ENCODE results near the gene AURKB.

Gene AURKB

DNA sequence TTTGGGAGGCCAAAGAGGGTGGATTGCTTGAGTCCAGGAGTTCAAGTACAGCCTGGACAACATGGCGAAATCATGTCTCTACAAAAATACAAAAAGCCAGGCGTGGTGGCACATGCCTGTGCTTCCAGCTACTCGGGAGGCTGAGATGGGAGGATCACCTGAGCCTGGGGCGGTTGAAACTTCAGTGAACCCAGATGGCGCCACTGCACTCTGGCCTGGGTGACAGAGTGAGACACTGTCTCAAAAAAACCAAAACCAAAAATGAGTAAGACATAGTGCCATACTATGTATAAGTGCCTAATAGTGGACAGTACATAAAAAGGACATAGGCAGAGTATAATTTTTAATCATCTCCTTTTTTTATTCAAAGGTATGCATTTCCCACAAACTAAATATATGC is 33.5 kb upstream of the AURKB start:
- no peak overlapping the region for H3K4me3 ChIP-seq (ENCODE audit: low read depth, low read length)

DNA sequence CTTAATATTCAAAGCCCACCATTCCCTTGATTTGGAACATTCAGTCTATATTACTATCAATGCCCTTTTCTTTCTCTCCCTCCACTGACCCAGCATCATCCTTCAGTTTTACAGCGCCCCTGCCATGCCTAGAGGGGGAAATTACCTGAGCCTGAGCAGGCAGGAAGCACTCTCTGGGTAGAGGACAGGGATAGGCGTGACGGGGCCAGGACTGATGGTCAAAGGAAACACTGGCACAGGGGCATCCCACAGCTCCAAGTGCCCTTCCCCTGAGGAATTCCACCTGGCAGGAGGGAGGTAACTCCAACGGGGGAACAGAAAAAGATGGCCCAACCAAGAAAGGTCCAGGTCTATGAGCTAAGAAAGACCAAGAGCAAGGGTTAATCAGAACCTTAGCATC is 27.5 kb upstream of the AURKB start:
- no peak for DNase-seq (ENCODE audit: low read depth)
- H3K4me3 ChIP-seq (ENCODE audit: low read depth, low read length), result no peak overlapping the region
- TF ChIP-seq, protein P1, sequence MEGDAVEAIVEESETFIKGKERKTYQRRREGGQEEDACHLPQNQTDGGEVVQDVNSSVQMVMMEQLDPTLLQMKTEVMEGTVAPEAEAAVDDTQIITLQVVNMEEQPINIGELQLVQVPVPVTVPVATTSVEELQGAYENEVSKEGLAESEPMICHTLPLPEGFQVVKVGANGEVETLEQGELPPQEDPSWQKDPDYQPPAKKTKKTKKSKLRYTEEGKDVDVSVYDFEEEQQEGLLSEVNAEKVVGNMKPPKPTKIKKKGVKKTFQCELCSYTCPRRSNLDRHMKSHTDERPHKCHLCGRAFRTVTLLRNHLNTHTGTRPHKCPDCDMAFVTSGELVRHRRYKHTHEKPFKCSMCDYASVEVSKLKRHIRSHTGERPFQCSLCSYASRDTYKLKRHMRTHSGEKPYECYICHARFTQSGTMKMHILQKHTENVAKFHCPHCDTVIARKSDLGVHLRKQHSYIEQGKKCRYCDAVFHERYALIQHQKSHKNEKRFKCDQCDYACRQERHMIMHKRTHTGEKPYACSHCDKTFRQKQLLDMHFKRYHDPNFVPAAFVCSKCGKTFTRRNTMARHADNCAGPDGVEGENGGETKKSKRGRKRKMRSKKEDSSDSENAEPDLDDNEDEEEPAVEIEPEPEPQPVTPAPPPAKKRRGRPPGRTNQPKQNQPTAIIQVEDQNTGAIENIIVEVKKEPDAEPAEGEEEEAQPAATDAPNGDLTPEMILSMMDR (IDR thresholded peaks at IDR 0.05; ENCODE audit: low read depth, low read length), result no peak
- TF ChIP-seq MYC (IDR thresholded peaks at IDR 0.05; ENCODE audit: low read depth, low read length) (no peak), POLR2A (IDR thresholded peaks at IDR 0.05; ENCODE audit: extremely low read depth, insufficient read length) (no peak)
- TF ChIP-seq, protein P2, sequence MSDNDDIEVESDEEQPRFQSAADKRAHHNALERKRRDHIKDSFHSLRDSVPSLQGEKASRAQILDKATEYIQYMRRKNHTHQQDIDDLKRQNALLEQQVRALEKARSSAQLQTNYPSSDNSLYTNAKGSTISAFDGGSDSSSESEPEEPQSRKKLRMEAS (IDR thresholded peaks at IDR 0.05; ENCODE audit: low read depth, low read length), result no peak

More for the DNA sequence above, 33.5 kb upstream of the AURKB start:
- TF ChIP-seq, protein P1 (IDR thresholded peaks at IDR 0.05; ENCODE audit: low read depth, low read length), result no peak
- DNase-seq (ENCODE audit: low read depth), result no peak

DNA sequence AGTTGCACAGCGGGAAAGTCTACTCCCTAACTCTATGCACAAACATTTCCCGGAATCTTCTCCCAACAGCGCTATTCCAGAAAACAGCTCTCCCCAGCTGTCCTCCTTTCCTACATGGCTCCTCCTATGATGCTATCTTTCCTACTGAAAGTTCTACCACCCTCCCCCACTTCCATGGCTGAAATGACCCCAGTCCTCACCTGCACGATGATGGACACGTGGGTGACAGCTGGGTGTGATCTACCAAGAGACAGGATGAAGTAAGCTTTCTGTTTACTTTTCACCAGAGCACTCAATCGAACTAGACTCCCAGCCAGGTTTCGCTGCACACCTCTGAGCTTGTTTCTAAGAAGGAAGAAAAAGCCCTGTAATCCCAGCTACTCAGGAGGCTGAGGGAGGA is 26.8 kb upstream of the AURKB start:
- TF ChIP-seq POLR2A (IDR thresholded peaks at IDR 0.05; ENCODE audit: extremely low read depth, insufficient read length), result no peak
- no peak for TF ChIP-seq MYC (IDR thresholded peaks at IDR 0.05; ENCODE audit: low read depth, low read length)
- TF ChIP-seq, protein P1 (IDR thresholded peaks at IDR 0.05; ENCODE audit: low read depth, low read length), result no peak
- TF ChIP-seq, protein P2 (IDR thresholded peaks at IDR 0.05; ENCODE audit: low read depth, low read length), result no peak
- H3K4me3 ChIP-seq (ENCODE audit: low read depth, low read length), result no peak overlapping the region
- no peak for DNase-seq (ENCODE audit: low read depth)

DNA sequence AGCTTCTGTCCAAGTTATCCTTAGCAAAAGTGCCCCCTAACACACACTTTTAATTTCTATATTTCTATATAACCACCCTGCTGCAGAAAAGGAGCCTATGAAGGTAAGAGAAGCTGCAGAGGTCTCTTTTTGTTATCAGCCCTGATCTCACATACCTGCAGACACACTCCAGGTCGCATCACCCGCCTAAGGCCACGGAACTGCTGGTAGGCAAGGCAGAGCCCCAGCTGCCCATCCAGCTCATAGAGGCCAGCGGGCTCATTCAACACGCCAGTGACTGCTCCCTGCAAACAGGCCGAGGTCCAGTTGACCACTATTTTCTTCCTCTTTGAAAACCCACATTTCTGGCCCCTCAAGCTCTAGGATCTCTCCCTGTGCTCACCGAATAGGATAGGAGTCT is 25.3 kb upstream of the AURKB start:
- no peak for DNase-seq (ENCODE audit: low read depth)
- no peak for TF ChIP-seq MYC (IDR thresholded peaks at IDR 0.05; ENCODE audit: low read depth, low read length)
- TF ChIP-seq, protein P2 (IDR thresholded peaks at IDR 0.05; ENCODE audit: low read depth, low read length), result no peak
- no peak overlapping the region for H3K4me3 ChIP-seq (ENCODE audit: low read depth, low read length)

DNA sequence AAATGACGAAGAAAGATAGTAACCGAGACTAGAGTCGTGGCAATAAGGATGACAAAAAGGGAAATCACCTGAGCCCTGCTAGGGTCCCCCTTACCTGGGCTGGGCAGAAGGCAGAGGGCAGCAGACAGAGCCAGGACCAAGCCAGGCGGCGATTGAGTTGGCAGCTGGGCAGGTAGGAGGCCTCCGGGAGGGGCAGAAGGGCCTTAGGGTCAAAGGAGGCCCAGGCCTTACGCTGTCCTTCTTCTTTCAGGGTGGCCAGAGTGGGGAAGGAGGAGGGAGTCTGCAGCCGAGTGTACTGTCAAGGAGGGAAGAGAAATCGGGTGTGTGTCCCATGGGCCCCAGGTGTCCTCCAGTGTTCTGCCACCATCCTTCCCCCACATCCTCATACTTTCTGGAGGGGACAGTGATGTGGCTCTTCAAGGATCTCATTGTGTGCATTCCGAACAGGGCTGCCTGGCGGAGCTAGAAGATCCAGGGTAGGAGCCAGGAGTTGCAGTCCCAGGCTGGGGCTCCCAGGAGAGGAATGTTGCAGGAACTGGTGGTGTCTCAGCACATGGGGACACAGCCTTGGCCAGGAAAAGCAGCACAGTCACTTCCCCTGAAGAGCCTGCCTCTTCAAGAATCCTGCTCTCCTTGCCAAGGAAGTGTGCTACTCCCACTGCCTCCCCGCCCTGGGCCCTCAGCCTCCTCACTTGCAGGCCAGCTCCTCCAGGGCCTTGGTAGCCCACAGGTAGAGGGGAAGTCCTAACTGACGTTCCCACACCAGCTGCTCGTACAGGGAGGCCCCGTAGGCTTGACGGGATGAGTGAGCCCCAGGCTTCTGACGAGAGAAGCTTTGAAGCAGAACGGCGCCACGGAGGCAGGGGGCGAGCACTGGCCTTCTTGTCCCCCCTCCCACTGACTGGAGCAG is 24.2 kb upstream of the AURKB start:
- no peak overlapping the region for H3K4me3 ChIP-seq (ENCODE audit: low read depth, low read length)
- TF ChIP-seq, protein P2 (IDR thresholded peaks at IDR 0.05; ENCODE audit: low read depth, low read length), result no peak
- TF ChIP-seq POLR2A (IDR thresholded peaks at IDR 0.05; ENCODE audit: extremely low read depth, insufficient read length) (no peak), MYC (IDR thresholded peaks at IDR 0.05; ENCODE audit: low read depth, low read length) (no peak)
- TF ChIP-seq, protein P1 (IDR thresholded peaks at IDR 0.05; ENCODE audit: low read depth, low read length), result no peak
- no peak for DNase-seq (ENCODE audit: low read depth)

DNA sequence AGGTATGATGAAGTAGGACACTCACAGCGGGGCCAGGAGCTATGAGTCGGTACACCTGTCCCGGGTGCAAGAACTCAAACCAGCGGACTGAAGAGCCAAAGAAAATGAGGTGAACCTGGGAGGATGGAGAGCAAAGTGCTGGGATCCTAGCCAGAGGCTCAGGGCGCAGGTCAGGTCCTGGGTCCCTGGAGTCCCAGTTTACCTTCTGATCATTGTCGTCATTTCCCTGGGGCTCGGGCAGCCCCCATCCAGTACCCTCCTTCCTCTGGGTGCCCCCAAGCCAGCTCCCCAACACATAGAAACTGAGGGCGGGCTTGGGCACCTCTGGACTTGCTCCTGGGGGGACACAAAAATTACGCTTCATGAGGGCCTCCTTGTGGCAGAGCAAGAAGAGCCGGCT is 21.3 kb upstream of the AURKB start:
- DNase-seq (ENCODE audit: low read depth), result no peak
- TF ChIP-seq POLR2A (IDR thresholded peaks at IDR 0.05; ENCODE audit: extremely low read depth, insufficient read length) (no peak), MYC (IDR thresholded peaks at IDR 0.05; ENCODE audit: low read depth, low read length) (no peak)
- TF ChIP-seq, protein P1 (IDR thresholded peaks at IDR 0.05; ENCODE audit: low read depth, low read length), result no peak
- TF ChIP-seq, protein P2 (IDR thresholded peaks at IDR 0.05; ENCODE audit: low read depth, low read length), result no peak
- H3K4me3 ChIP-seq (ENCODE audit: low read depth, low read length), result no peak overlapping the region

All from NB4 (cell line).